HepG2 (cell line): ENCODE results near the gene NIN. TPM values are rescaled to one million over a fixed set of nuclear protein-coding genes. Genes with fewer than 3 reads are reported as not detected.

Experiments used
- CAMTA2 ChIP-seq: sonication (generic); formaldehyde crosslinking; IDR thresholded peaks from 2 replicates; pipeline ENCODE4 v1.4.0; 2020; ENCODE audit warnings: mild to moderate bottlenecking, missing genetic modification reagents, borderline replicate concordance
- CHD4 ChIP-seq: fragments of 200-600 bp; sonication (generic); IDR thresholded peaks from 2 replicates; pipeline ENCODE4 v1.7.0; 2017; ENCODE audit warnings: mild to moderate bottlenecking, low read length, borderline replicate concordance
- FOXJ3 ChIP-seq: sonication (generic); formaldehyde crosslinking; IDR thresholded peaks from 2 replicates; pipeline ENCODE4 v1.4.0; 2020; ENCODE audit warnings: missing genetic modification reagents, mild to moderate bottlenecking, borderline replicate concordance
- GABPA ChIP-seq, 2 experiments: IDR thresholded peaks; 2 replicates each; pipeline ENCODE4 v1.6.1; 2011 to 2016; ENCODE audit warnings: low read depth in 2 of 2, low read length in 1 of 2, missing biosample characterization in 1 of 2, missing genetic modification characterization in 1 of 2
- ISX ChIP-seq: sonication (generic); formaldehyde crosslinking; conservative IDR thresholded peaks from 2 replicates; pipeline ENCODE4 v1.5.0; 2020; ENCODE audit warnings: missing genetic modification reagents
- JUN ChIP-seq: sonication (generic); formaldehyde crosslinking; IDR thresholded peaks from 2 replicates; pipeline ENCODE4 v1.4.0; 2020; ENCODE audit warnings: mild to moderate bottlenecking, missing genetic modification reagents
- KLF16 ChIP-seq, 2 experiments: sonication (generic) in 1 of 2; formaldehyde crosslinking in 1 of 2; IDR thresholded peaks; 2 replicates each; pipeline versions ENCODE4 v1.6.1 to v1.8.0; 2016 to 2023; ENCODE audit warnings: missing genetic modification reagents in 2 of 2, missing compliant biosample characterization in 1 of 2
- NFIC ChIP-seq: IDR thresholded peaks from 2 replicates; pipeline ENCODE4 v1.6.1; 2012; ENCODE audit warnings: mild to moderate bottlenecking, low read length, inconsistent platforms
- ZIK1 ChIP-seq: sonication (generic); formaldehyde crosslinking; IDR thresholded peaks from 2 replicates; pipeline ENCODE4 v1.5.0; 2020; ENCODE audit warnings: mild to moderate bottlenecking, low read depth, missing genetic modification reagents, borderline replicate concordance
- ZNF263 ChIP-seq: sonication (generic); formaldehyde crosslinking; IDR thresholded peaks from 2 replicates; pipeline ENCODE4 v1.4.0; 2020; ENCODE audit warnings: missing genetic modification reagents
- ZNF496 ChIP-seq: sonication (generic); formaldehyde crosslinking; IDR thresholded peaks from 2 replicates; pipeline ENCODE4 v1.8.1; 2023; ENCODE audit warnings: mild to moderate bottlenecking, moderate library complexity, missing genetic modification reagents; ENCODE audit not compliant: insufficient replicate concordance
- ZNF570 ChIP-seq: sonication (generic); formaldehyde crosslinking; IDR thresholded peaks from 2 replicates; pipeline ENCODE4 v1.4.0; 2020; ENCODE audit warnings: mild to moderate bottlenecking, missing genetic modification reagents, borderline replicate concordance
- polyA plus RNA-seq, 8 experiments: library from polyadenylated mRNA; depleted of rRNA in 3 of 8; stranded (reverse) in 7 of 8; unstranded in 1 of 8; fragments of >200 nt; fragmentation: Illumina TruSeq in 4 of 8; extraction: Trizol in 4 of 8; gene quantifications; 2 replicates each; pipeline versions ENCODE4 v1.2.1 to v1.2.3, GENCODE V29; 2011 to 2016; ENCODE audit warnings: low read depth in 4 of 8, missing spikeins in 1 of 8, mixed read lengths in 1 of 8; ENCODE audit not compliant: insufficient read depth in 1 of 8
- total RNA-seq, 5 experiments: library from RNA; depleted of rRNA; stranded (reverse); fragments of >200 nt; fragmentation: Illumina TruSeq; extraction: Trizol; gene quantifications; 2 replicates each; pipeline ENCODE4 v1.2.3, GENCODE V29; 2016; ENCODE audit warnings: low read depth in 1 of 5
- TF ChIP-seq, protein P1 (sequence below): sonication (generic); formaldehyde crosslinking; IDR thresholded peaks from 2 replicates; pipeline ENCODE4 v1.5.0; 2020; ENCODE audit warnings: mild to moderate bottlenecking, missing genetic modification reagents
- TF ChIP-seq, protein P2 (sequence below): sonication (generic); formaldehyde crosslinking; IDR thresholded peaks from 2 replicates; pipeline ENCODE4 v1.4.0; 2020; ENCODE audit warnings: missing genetic modification reagents, borderline replicate concordance
- TF ChIP-seq, protein P3 (sequence below): IDR thresholded peaks from 2 replicates; pipeline ENCODE4 v1.6.1; 2012; ENCODE audit warnings: low read depth, low read length, improper control_type of control experiment
- TF ChIP-seq, protein P4 (sequence below): sonication (generic); formaldehyde crosslinking; IDR thresholded peaks from 2 replicates; pipeline ENCODE4 v1.4.0; 2020; ENCODE audit warnings: missing genetic modification reagents
- TF ChIP-seq, protein P5 (sequence below): IDR thresholded peaks from 2 replicates; pipeline ENCODE4 v1.6.1; 2016
- TF ChIP-seq, protein P6 (sequence below): sonication (generic); formaldehyde crosslinking; IDR thresholded peaks from 2 replicates; pipeline ENCODE4 v1.4.0; 2020; ENCODE audit warnings: mild to moderate bottlenecking, low read depth, missing genetic modification reagents

Gene NIN
- total and polyA plus RNA-seq, 2 of the 13 experiments (the other 11 are each of a cell fraction or from before 2014, with no cell fraction given): 2.8 to 9.7 TPM

DNA sequence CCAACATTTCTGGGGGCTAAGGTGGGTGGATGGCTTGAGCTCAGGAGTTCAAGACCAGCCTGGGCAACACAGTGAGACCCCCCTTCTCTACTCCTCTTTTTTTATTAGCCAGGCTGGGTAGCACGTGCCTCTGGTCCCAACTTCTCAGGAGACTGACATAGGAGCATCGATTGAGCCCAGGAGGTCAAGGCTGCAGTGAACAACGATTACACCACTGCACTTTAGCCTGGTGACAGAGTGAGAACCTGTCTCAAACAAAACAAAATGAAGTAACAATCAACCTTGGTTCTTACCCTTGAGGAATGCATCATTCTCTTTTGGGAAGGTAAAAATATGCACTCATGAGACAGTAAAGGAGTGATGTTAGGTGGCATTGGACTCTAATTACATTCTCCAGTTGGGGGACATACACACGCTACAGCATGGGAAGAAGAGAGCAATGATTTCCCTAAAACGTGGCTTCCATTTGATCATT lies 3.9 kb upstream of the NIN start (continued):
- TF ChIP-seq, protein P1, sequence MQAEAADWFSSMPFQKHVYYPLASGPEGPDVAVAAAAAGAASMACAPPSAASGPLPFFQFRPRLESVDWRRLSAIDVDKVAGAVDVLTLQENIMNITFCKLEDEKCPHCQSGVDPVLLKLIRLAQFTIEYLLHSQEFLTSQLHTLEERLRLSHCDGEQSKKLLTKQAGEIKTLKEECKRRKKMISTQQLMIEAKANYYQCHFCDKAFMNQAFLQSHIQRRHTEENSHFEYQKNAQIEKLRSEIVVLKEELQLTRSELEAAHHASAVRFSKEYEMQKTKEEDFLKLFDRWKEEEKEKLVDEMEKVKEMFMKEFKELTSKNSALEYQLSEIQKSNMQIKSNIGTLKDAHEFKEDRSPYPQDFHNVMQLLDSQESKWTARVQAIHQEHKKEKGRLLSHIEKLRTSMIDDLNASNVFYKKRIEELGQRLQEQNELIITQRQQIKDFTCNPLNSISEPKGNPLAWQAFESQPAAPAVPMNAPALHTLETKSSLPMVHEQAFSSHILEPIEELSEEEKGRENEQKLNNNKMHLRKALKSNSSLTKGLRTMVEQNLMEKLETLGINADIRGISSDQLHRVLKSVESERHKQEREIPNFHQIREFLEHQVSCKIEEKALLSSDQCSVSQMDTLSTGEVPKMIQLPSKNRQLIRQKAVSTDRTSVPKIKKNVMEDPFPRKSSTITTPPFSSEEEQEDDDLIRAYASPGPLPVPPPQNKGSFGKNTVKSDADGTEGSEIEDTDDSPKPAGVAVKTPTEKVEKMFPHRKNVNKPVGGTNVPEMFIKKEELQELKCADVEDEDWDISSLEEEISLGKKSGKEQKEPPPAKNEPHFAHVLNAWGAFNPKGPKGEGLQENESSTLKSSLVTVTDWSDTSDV (CRISPR knock-in tag): no peak
- TF ChIP-seq ZIK1 (CRISPR knock-in tag) (no peak), FOXJ3 (CRISPR knock-in tag) (no peak), ISX (CRISPR knock-in tag) (no peak), ZNF496 (CRISPR knock-in tag) (no peak), NFIC (peak; percentile 47; the same call in 1 of the 2 replicates), CAMTA2 (CRISPR knock-in tag) (no peak), ZNF263 (CRISPR knock-in tag) (no peak), KLF16 (CRISPR knock-in tag; IDR thresholded peaks at IDR 0.05) (no peak), ZNF570 (CRISPR knock-in tag) (no peak), JUN (CRISPR knock-in tag) (0 out of 2 replicates have a peak, but pooled peaks have one; percentile 18), GABPA (IDR thresholded peaks at IDR 0.05; ENCODE audit: low read depth, low read length) (no peak), GABPA (CRISPR knock-in tag; IDR thresholded peaks at IDR 0.05; ENCODE audit: low read depth) (no peak), CHD4 (peak; percentile 36; the same call in 1 of the 2 replicates)
- TF ChIP-seq, protein P2, sequence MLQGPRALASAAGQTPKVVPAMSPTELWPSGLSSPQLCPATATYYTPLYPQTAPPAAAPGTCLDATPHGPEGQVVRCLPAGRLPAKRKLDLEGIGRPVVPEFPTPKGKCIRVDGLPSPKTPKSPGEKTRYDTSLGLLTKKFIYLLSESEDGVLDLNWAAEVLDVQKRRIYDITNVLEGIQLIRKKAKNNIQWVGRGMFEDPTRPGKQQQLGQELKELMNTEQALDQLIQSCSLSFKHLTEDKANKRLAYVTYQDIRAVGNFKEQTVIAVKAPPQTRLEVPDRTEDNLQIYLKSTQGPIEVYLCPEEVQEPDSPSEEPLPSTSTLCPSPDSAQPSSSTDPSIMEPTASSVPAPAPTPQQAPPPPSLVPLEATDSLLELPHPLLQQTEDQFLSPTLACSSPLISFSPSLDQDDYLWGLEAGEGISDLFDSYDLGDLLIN (CRISPR knock-in tag): no peak
- TF ChIP-seq, protein P3, sequence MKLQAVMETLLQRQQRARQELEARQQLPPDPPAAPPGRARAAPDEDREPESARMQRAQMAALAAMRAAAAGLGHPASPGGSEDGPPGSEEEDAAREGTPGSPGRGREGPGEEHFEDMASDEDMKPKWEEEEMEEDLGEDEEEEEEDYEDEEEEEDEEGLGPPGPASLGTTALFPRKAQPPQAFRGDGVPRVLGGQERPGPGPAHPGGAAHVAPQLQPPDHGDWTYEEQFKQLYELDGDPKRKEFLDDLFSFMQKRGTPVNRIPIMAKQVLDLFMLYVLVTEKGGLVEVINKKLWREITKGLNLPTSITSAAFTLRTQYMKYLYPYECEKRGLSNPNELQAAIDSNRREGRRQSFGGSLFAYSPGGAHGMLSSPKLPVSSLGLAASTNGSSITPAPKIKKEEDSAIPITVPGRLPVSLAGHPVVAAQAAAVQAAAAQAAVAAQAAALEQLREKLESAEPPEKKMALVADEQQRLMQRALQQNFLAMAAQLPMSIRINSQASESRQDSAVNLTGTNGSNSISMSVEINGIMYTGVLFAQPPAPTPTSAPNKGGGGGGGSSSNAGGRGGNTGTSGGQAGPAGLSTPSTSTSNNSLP: no peak
- TF ChIP-seq, protein P4, sequence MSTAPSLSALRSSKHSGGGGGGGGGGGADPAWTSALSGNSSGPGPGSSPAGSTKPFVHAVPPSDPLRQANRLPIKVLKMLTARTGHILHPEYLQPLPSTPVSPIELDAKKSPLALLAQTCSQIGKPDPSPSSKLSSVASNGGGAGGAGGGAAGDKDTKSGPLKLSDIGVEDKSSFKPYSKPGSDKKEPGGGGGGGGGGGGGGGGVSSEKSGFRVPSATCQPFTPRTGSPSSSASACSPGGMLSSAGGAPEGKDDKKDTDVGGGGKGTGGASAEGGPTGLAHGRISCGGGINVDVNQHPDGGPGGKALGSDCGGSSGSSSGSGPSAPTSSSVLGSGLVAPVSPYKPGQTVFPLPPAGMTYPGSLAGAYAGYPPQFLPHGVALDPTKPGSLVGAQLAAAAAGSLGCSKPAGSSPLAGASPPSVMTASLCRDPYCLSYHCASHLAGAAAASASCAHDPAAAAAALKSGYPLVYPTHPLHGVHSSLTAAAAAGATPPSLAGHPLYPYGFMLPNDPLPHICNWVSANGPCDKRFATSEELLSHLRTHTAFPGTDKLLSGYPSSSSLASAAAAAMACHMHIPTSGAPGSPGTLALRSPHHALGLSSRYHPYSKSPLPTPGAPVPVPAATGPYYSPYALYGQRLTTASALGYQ (CRISPR knock-in tag): peak; percentile 57; the same call in 1 of the 2 replicates
- TF ChIP-seq, protein P5, sequence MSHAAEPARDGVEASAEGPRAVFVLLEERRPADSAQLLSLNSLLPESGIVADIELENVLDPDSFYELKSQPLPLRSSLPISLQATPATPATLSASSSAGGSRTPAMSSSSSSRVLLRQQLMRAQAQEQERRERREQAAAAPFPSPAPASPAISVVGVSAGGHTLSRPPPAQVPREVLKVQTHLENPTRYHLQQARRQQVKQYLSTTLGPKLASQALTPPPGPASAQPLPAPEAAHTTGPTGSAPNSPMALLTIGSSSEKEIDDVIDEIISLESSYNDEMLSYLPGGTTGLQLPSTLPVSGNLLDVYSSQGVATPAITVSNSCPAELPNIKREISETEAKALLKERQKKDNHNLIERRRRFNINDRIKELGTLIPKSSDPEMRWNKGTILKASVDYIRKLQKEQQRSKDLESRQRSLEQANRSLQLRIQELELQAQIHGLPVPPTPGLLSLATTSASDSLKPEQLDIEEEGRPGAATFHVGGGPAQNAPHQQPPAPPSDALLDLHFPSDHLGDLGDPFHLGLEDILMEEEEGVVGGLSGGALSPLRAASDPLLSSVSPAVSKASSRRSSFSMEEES (CRISPR knock-in tag): peak; percentile 36; the same call in 1 of the 2 replicates
- TF ChIP-seq, protein P6, sequence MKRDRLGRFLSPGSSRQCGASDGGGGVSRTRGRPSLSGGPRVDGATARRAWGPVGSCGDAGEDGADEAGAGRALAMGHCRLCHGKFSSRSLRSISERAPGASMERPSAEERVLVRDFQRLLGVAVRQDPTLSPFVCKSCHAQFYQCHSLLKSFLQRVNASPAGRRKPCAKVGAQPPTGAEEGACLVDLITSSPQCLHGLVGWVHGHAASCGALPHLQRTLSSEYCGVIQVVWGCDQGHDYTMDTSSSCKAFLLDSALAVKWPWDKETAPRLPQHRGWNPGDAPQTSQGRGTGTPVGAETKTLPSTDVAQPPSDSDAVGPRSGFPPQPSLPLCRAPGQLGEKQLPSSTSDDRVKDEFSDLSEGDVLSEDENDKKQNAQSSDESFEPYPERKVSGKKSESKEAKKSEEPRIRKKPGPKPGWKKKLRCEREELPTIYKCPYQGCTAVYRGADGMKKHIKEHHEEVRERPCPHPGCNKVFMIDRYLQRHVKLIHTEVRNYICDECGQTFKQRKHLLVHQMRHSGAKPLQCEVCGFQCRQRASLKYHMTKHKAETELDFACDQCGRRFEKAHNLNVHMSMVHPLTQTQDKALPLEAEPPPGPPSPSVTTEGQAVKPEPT: no peak
